Measurements from ENCODE around the gene ZNF516.
A peak's percentile ranks its signal among the peaks of the same experiment; 100 is the strongest.

ZNF516 gene

DNA sequence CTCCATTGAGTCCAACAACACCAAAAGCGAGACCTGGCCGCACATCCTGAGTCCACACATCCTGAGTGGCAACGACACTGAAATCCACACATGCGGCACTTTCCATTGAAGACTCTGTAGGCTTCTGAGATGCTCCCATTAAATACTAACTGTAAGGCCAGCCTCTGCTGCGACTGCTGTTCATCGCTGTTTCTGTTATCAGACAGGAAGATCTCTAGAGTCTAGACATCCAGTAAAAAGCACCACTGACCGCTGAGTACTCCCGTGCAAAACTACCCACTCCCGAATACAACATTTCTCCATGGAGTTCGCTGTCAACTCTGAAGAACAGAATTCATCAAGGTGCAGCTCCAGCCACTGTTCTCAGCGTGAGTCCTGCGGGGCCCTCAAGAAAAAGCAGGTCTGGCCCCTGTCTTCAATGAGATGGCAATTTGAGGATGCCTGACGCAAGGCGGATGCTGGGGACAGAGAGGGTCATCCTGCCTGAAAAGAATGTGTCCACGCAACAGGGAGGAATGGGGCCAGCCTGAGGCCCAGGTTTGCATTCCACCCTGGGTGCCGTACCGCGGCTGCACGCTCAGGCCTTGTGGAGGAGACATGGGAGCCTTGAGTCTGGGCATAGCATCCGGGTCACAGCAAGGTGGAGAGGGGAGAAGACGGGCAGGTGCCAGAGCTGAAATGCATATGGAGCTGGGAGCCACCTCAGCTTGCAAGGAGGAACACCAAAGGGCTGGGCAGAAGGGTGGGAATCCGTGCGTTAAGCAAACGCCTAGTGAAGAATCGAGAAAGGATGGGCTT is 61.9 kb downstream of the ZNF516 start:
- H2BK15ac ChIP-seq (ENCODE audit: low read length): no peak overlapping the region
- H2AFZ ChIP-seq (ENCODE audit: low read length): no peak overlapping the region
- peak overlapping the region; percentile 63 for H3K23ac ChIP-seq (ENCODE audit: low read depth, low read length, poor library complexity)
- no peak overlapping the region for H3K4me2 ChIP-seq (ENCODE audit: insufficient read depth, low read length, poor library complexity, severe bottlenecking)
- H3K79me1 ChIP-seq (ENCODE audit: low read depth, low read length): peaks cover 44% of the 10 kb centered on the region
- no peak overlapping the region for H2BK120ac ChIP-seq (ENCODE audit: low read depth, low read length)
- H4K8ac ChIP-seq (ENCODE audit: low read depth, low read length): no peak overlapping the region
- H3K9ac ChIP-seq (ENCODE audit: low read depth, low read length, poor library complexity): no peak overlapping the region
- H2AK5ac ChIP-seq (ENCODE audit: low read depth, low read length): no peak overlapping the region
- H2BK12ac ChIP-seq (ENCODE audit: low read length): no peak overlapping the region
- no peak overlapping the region for H3K27ac ChIP-seq (replicated peaks; ENCODE audit: low read length)
- no peak overlapping the region for H2BK5ac ChIP-seq (ENCODE audit: low read length)
- no peak overlapping the region for H4K91ac ChIP-seq (ENCODE audit: low read depth, low read length, poor library complexity)
- no peak overlapping the region for H3K14ac ChIP-seq (ENCODE audit: low read length)
- H3K36me3 ChIP-seq (replicated peaks in 1 of 2; ENCODE audit: control insufficient read depth in 2 of 2, insufficient read depth in 2 of 2, low read length in 2 of 2): peaks cover 34 to 82% of the 10 kb centered on the region in 2 donors
- H3K4ac ChIP-seq (ENCODE audit: low read length): no peak overlapping the region
- H3K27me3 ChIP-seq (ENCODE audit: control insufficient read depth in 3 of 3, insufficient read depth in 3 of 3, low read depth in 1 of 3, low read length in 3 of 3): no peaks in the 10 kb centered on the region
- H3K4me1 ChIP-seq (ENCODE audit: control insufficient read depth in 2 of 2, insufficient read depth in 1 of 2, low read depth in 1 of 2, low read length in 2 of 2): peaks cover 0 to 7% of the 10 kb centered on the region in 2 donors
- H3K9me3 ChIP-seq (replicated peaks in 1 of 2; ENCODE audit: control insufficient read depth in 2 of 2, insufficient read depth in 1 of 2, low read depth in 1 of 2, low read length in 2 of 2): peaks cover 0 to 15% of the 10 kb centered on the region in 2 donors
- no peak overlapping the region for H3K18ac ChIP-seq (ENCODE audit: low read length)
- DNase-seq (ENCODE audit: low spot score): no peak
- no CpG with 5 or more reads among the region's 25 CpGs for WGBS, 2 donors (ENCODE audit: extremely low coverage in 2 of 2, insufficient read length in 2 of 2, insufficient replicate concordance in 1 of 2)
- H3K4me3 ChIP-seq (ENCODE audit: low read length in 2 of 2): no peak overlapping the region

GRCh38 chr18:76432274-76432755 is 62.7 kb downstream of the ZNF516 start:
- Histone ChIP-seq H4K8ac (ENCODE audit: low read depth, low read length) (no peak overlapping the region), H3K9ac (ENCODE audit: low read depth, low read length, poor library complexity) (no peak overlapping the region), H2BK120ac (ENCODE audit: low read depth, low read length) (no peak overlapping the region), H3K27ac (replicated peaks; ENCODE audit: low read length) (no peak overlapping the region), H3K4me3 (ENCODE audit: low read length in 2 of 2) (no peak overlapping the region), H3K79me1 (ENCODE audit: low read depth, low read length) (peaks cover 39% of the 10 kb centered on the region), H3K27me3 (ENCODE audit: control insufficient read depth in 3 of 3, insufficient read depth in 3 of 3, low read depth in 1 of 3, low read length in 3 of 3) (no peaks in the 10 kb centered on the region), H3K18ac (ENCODE audit: low read length) (no peak overlapping the region), H3K4ac (ENCODE audit: low read length) (no peak overlapping the region), H3K4me2 (ENCODE audit: insufficient read depth, low read length, poor library complexity, severe bottlenecking) (no peak overlapping the region), H2BK15ac (ENCODE audit: low read length) (no peak overlapping the region), H2AK5ac (ENCODE audit: low read depth, low read length) (no peak overlapping the region), H3K36me3 (replicated peaks in 1 of 2; ENCODE audit: control insufficient read depth in 2 of 2, insufficient read depth in 2 of 2, low read length in 2 of 2) (peaks cover 29 to 74% of the 10 kb centered on the region in 2 donors), H2AFZ (ENCODE audit: low read length) (no peak overlapping the region), H2BK12ac (ENCODE audit: low read length) (no peak overlapping the region), H3K14ac (ENCODE audit: low read length) (peak overlapping the region; percentile 50), H4K91ac (ENCODE audit: low read depth, low read length, poor library complexity) (no peak overlapping the region), H3K4me1 (ENCODE audit: control insufficient read depth in 2 of 2, insufficient read depth in 1 of 2, low read depth in 1 of 2, low read length in 2 of 2) (peaks cover 0 to 7% of the 10 kb centered on the region in 2 donors), H3K23ac (ENCODE audit: low read depth, low read length, poor library complexity) (no peak overlapping the region), H2BK5ac (ENCODE audit: low read length) (no peak overlapping the region), H3K9me3 (replicated peaks in 1 of 2; ENCODE audit: control insufficient read depth in 2 of 2, insufficient read depth in 1 of 2, low read depth in 1 of 2, low read length in 2 of 2) (peaks cover 0 to 15% of the 10 kb centered on the region in 2 donors)
- WGBS, 2 donors (ENCODE audit: extremely low coverage in 2 of 2, insufficient read length in 2 of 2, insufficient replicate concordance in 1 of 2): no CpG with 5 or more reads among the region's 10 CpGs
- DNase-seq (ENCODE audit: low spot score): no peak

DNA sequence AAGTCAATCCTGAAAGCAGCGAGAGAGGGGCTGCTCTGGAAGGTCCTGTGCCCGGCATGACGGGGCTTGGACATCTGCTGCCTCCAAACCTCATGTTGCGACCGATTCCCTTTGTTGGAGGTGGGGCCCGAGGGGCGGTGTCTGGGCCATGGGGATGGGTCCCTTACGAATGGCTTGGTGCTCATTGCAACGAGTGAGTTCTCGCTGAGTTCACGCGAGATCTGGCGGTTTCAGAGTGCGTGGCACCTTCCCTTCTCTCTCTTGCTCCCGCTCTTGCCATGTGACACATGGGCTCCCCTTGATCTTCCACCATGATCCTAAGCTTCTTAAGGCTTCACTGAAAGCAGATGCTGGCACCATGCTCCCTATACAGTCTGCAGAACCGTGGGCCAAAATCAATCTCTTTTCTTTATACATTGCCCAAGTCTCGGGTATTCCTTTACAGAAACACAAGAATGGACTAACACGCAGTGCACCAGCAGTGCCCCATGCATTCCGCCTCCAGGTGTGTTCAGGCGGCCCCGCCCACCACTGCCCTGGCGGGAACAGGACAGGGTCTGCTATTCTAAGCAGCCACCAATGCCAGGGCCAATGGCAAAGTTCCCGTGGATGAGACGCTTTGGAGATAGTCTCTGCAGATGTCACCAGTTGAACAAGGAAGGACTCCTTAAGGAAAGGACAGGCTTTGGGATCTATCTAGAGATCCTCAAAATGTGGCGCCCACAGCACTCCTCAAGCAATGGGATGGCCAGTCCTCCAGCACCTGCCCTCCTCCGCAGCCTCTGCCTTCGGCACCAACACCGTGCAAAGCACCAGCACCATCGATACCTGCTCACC is 63.4 kb downstream of the ZNF516 start:
- Histone ChIP-seq H3K36me3 (replicated peaks in 1 of 2; ENCODE audit: control insufficient read depth in 2 of 2, insufficient read depth in 2 of 2, low read length in 2 of 2) (peaks cover 26 to 67% of the 10 kb centered on the region in 2 donors), H3K14ac (ENCODE audit: low read length) (peak overlapping the region; percentile 57), H3K4me3 (ENCODE audit: low read length in 2 of 2) (no peak overlapping the region), H2BK5ac (ENCODE audit: low read length) (no peak overlapping the region), H3K4me1 (ENCODE audit: control insufficient read depth in 2 of 2, insufficient read depth in 1 of 2, low read depth in 1 of 2, low read length in 2 of 2) (peaks cover 0 to 7% of the 10 kb centered on the region in 2 donors), H3K27ac (replicated peaks; ENCODE audit: low read length) (no peak overlapping the region), H3K18ac (ENCODE audit: low read length) (peak overlapping the region; percentile 42), H4K91ac (ENCODE audit: low read depth, low read length, poor library complexity) (no peak overlapping the region), H4K8ac (ENCODE audit: low read depth, low read length) (no peak overlapping the region), H3K9me3 (replicated peaks in 1 of 2; ENCODE audit: control insufficient read depth in 2 of 2, insufficient read depth in 1 of 2, low read depth in 1 of 2, low read length in 2 of 2) (peaks cover 0 to 15% of the 10 kb centered on the region in 2 donors), H2AFZ (ENCODE audit: low read length) (no peak overlapping the region), H3K4me2 (ENCODE audit: insufficient read depth, low read length, poor library complexity, severe bottlenecking) (no peak overlapping the region), H3K79me1 (ENCODE audit: low read depth, low read length) (peaks cover 37% of the 10 kb centered on the region), H3K4ac (ENCODE audit: low read length) (no peak overlapping the region), H2BK12ac (ENCODE audit: low read length) (no peak overlapping the region), H3K27me3 (ENCODE audit: control insufficient read depth in 3 of 3, insufficient read depth in 3 of 3, low read depth in 1 of 3, low read length in 3 of 3) (no peaks in the 10 kb centered on the region), H3K9ac (ENCODE audit: low read depth, low read length, poor library complexity) (no peak overlapping the region), H3K23ac (ENCODE audit: low read depth, low read length, poor library complexity) (peak overlapping the region; percentile 7), H2AK5ac (ENCODE audit: low read depth, low read length) (no peak overlapping the region), H2BK120ac (ENCODE audit: low read depth, low read length) (no peak overlapping the region), H2BK15ac (ENCODE audit: low read length) (no peak overlapping the region)
- DNase-seq (ENCODE audit: low spot score): no peak
- WGBS, 2 donors (ENCODE audit: extremely low coverage in 2 of 2, insufficient read length in 2 of 2, insufficient replicate concordance in 1 of 2): no CpG with 5 or more reads among the region's 29 CpGs

DNA sequence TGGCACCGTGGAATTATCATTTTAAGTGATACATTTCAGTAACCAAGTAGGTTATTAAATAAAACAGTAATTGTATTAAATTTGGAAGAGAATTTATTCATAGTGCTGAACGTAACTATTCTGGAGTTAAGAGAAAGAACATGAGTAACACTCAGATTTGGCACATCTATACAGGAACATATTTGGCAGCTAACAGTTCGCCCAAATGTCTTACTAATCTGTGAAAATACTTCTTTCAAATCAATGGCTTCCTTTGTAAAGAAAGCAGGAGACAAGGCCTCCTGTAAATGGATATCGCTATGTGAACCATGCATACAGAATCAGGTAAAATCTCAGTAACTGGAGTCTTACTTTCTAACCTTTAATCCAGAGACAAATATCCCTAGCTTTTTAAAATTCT is 64.4 kb downstream of the ZNF516 start:
- H3K36me3 ChIP-seq (replicated peaks in 1 of 2; ENCODE audit: control insufficient read depth in 2 of 2, insufficient read depth in 2 of 2, low read length in 2 of 2): peaks cover 23 to 57% of the 10 kb centered on the region in 2 donors
- H3K9me3 ChIP-seq (replicated peaks in 1 of 2; ENCODE audit: control insufficient read depth in 2 of 2, insufficient read depth in 1 of 2, low read depth in 1 of 2, low read length in 2 of 2): peaks cover 0 to 15% of the 10 kb centered on the region in 2 donors
- H4K8ac ChIP-seq (ENCODE audit: low read depth, low read length): no peak overlapping the region
- no peak overlapping the region for H3K27ac ChIP-seq (replicated peaks; ENCODE audit: low read length)
- no peak overlapping the region for H3K9ac ChIP-seq (ENCODE audit: low read depth, low read length, poor library complexity)
- DNase-seq (ENCODE audit: low spot score): no peak
- no peak overlapping the region for H3K23ac ChIP-seq (ENCODE audit: low read depth, low read length, poor library complexity)
- H3K14ac ChIP-seq (ENCODE audit: low read length): no peak overlapping the region
- H3K4me2 ChIP-seq (ENCODE audit: insufficient read depth, low read length, poor library complexity, severe bottlenecking): no peak overlapping the region
- no peak overlapping the region for H2BK5ac ChIP-seq (ENCODE audit: low read length)
- no peak overlapping the region for H2AK5ac ChIP-seq (ENCODE audit: low read depth, low read length)
- no peak overlapping the region for H2BK12ac ChIP-seq (ENCODE audit: low read length)
- H3K4ac ChIP-seq (ENCODE audit: low read length): no peak overlapping the region
- peaks cover 29% of the 10 kb centered on the region for H3K79me1 ChIP-seq (ENCODE audit: low read depth, low read length)
- H3K4me3 ChIP-seq (ENCODE audit: low read length in 2 of 2): no peak overlapping the region
- H2BK15ac ChIP-seq (ENCODE audit: low read length): no peak overlapping the region
- WGBS, 2 donors (ENCODE audit: extremely low coverage in 2 of 2, insufficient read length in 2 of 2, insufficient replicate concordance in 1 of 2): no CpG with 5 or more reads among the region's 4 CpGs
- no peak overlapping the region for H3K18ac ChIP-seq (ENCODE audit: low read length)
- no peak overlapping the region for H2BK120ac ChIP-seq (ENCODE audit: low read depth, low read length)
- no peak overlapping the region for H4K91ac ChIP-seq (ENCODE audit: low read depth, low read length, poor library complexity)
- no peak overlapping the region for H2AFZ ChIP-seq (ENCODE audit: low read length)
- H3K27me3 ChIP-seq (ENCODE audit: control insufficient read depth in 3 of 3, insufficient read depth in 3 of 3, low read depth in 1 of 3, low read length in 3 of 3): no peaks in the 10 kb centered on the region
- H3K4me1 ChIP-seq (ENCODE audit: control insufficient read depth in 2 of 2, insufficient read depth in 1 of 2, low read depth in 1 of 2, low read length in 2 of 2): peaks cover 6 to 7% of the 10 kb centered on the region in 2 donors

All from neuronal stem cell (in vitro differentiated cells).